HG03565 (cell line): ENCODE results near the gene TLR9.
"Not testable (repeated sequence)": the region's sequence is repeated elsewhere in the genome, so short reads cannot be mapped to it uniquely, and the experiment has no call there.

Source experiments
- ATAC-seq: cut with Tn5 transposase; IDR thresholded peaks from one replicate; pipeline ENCODE4 v1.9.1; 2021; ENCODE audit warnings: mild to moderate bottlenecking, moderate library complexity; ENCODE audit not compliant: unreplicated experiment

Gene TLR9

DNA sequence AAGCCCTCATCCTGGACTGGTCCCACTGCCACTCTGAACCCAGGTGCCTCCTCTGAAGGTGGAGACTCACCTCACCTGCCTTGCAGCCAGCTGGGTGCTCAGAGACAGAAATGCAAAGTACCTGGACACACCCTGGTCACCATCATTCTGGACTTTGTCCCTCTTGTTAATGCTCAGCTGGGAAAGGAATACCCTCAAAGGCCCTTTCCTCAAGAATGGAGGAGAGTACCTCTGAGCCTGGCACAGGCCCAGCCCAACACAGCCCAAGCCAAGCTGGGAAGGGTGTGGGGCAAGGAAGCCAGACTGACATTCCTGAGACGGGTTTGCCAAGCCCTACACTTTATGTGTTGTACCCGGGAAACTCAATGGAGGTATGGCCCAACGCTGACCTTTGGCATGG is 28.5 kb downstream of the TLR9 start:
- no peak for ATAC-seq

GRCh38 chr3:52195823-52196331 is 29.6 kb downstream of the TLR9 start:
- no peak for ATAC-seq

DNA sequence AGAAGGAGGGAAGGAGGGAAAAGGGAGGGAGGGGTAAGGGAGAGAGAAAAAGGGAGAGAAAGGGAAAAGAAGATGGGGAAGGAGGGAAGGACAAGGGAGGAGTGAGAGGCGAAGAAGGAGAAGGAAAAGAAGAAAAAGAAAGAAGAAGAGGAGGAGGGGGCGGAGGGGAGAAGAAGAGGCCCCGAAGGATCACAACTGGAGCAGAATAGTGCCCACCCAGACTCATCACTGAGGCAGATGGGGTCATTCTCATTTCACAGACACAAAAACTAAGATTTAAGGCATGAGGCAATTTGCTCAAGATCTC is 30.2 kb downstream of the TLR9 start:
- no peak for ATAC-seq

- ATAC-seq = no peak
Observed at GRCh38 chr3:52194485-52195290, 30.8 kb downstream of the TLR9 start.

DNA sequence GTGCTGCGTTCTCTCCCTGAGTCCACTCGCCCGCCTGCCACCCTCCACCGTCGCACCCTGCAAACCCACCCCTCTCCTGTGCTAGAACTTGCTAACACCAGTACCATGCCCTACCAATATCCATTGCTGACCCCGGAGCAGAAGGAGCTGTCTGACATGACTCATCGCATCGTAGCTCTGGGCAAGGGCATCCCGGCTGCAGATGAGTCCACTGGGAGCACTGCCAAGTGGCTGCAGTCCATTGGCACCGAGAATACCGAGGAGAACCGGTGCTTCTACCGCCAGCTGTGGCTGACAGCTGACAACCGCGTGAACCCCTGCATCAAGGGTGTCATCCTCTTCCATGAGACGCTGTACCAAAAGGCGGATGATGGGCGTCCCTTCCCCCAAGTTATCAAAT is 32.4 kb downstream of the TLR9 start:
- ATAC-seq = no peak

- ATAC-seq = no peak
Observed at GRCh38 chr3:52191663-52192062, 33.8 kb downstream of the TLR9 start.

GRCh38 chr3:52190294-52191074 is 35.0 kb downstream of the TLR9 start:
- no peak for ATAC-seq

DNA sequence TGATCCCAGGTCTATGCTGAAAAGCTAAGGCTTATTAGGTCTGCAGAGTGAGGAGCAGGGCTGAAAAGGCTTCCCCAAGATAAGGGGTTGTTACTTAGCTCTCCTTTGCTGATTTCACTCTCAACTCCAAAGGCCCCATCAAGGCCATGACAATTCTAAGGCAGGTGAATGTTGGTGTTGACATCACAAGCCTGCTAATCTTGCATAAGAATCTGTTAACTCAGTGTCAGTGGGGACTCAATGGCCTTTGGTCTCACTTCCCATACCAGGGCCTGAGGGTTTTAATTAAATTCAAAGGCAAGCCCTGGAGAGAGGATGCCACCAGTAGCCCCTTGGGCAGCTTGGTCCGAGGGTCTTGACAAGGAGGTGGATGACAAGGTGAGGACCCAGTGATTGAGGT is 36.9 kb downstream of the TLR9 start:
- ATAC-seq = no peak

DNA sequence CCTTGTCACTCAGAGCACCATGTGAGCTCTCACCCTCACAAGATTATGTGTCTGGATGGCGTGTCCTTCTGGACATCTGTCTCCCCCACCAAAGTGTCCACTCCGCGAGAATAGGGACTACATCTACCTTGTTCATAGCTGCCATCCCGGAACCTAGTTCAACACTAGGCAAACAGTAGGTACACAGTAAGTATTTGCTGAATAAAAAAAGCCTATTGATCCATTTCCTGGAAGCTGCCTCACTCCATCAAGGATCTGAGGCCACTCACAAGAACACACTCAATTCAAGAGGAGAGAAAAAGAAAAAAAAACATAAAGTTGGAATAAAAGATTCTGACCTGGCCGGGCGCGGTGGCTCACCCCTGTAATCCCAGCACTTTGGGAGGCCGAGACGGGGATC is 38.7 kb downstream of the TLR9 start:
- no peak for ATAC-seq

DNA sequence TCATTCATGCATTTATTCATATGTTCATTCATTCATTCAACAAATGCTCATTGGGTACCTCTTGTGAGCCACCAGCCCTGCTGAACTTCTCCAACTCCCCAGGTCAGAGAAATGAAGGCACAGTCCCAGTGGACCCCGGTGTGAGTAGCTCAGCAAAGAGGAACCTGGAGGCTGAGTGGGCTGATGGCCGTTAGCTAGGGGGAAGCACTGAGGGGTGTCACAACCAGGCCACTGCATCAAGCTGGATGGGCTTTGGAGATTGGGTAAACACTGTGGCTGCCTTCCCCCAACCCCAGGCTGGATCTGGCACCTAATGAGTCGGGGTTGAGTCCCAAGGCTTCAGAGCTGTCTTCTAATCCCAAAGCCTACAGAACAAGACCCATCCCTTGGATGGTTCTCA is 39.6 kb downstream of the TLR9 start:
- no peak for ATAC-seq

DNA sequence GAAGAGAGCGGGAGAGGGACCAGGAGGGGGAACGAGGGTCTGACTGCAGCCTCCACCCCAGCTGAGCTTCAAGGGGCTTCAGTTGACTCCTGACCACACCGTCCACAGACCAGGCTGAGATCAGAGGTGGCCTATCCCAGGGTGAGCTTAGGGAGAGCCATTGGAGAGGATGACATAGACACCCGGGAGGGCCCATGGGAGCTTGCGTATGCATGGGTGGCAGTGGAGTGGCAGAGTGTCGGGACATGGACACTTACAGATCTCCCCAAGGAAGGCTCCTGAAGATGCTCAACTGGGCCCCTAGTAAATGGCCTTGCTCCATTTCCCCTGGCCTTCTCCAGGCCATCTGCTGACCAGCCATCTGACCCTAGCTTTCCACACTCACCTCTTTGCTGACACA is 40.1 kb downstream of the TLR9 start:
- no peak for ATAC-seq

DNA sequence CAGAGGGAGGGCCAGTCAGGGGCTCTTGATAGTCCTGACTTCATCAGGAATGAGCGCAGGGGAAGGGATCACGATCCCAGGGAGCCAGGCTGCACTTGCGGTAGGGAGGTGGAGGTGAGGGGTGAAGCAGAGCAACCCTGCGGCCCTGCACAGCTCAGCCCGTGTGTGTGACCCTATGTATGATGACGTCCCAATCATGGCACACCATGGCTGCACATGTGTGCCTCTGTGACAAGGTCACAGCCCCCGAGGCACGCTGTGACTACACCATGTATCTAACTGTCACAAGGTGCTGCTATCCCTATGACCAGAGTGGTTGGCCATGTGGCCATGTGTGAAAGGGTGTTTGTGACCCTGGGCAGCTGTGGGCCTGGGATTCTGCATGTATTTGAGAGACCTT is 40.8 kb downstream of the TLR9 start:
- no peak for ATAC-seq

DNA sequence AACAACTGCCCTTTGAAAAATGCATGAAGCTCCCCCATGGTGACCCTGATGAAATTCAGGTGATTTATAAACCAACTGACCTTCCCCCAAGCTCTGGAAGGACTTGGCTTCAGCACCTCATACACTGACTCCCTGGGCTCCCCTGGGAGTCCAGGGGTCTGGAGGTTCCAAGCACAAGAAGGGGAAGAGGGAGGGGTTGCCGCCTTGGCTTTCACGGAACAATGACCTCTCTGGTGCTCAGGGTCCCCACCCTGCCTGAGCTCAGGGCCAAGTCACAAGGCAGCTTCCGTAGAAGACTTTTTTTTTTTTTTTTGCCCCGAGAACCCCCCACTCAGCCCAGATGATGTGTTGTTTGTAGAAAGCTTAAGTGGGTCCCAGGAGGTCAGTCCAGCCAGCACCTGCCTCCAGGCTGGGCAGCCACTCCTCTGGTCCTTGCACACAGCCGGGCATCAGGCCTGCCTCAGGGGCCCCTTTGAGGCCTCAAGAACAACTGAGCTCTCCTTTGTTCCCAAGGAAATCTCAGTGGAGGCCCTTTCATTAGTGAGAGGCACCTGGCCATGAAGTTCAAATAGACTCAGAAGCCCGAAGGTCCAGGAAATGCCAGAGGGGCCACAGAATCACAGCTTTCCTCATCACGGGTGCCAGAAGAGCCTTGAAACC is 41.5 kb downstream of the TLR9 start:
- no peak for ATAC-seq

GRCh38 chr3:52182691-52183090 is 42.8 kb downstream of the TLR9 start:
- no peak for ATAC-seq

DNA sequence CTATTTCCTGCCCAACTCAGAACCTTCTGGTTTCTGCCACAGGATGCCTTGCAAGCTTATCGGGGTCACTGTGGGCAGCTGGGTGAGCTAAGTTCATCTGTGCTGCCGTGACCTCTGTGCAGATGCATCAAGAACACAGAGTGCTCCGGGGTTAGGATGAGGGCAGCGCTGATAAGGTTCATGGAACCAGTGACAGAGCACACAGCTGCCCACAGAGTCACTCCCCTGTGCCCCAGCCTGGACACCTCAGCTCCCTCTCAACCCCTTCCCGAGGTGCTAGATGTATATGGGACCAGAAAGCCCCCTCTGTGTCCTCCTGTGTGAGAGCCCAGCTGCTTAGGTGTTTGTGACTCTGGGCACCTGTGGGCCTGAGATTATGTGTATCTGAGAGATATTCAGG is 43.2 kb downstream of the TLR9 start:
- no peak for ATAC-seq

- ATAC-seq = no peak
Observed at GRCh38 chr3:52181543-52181942, 43.9 kb downstream of the TLR9 start.

DNA sequence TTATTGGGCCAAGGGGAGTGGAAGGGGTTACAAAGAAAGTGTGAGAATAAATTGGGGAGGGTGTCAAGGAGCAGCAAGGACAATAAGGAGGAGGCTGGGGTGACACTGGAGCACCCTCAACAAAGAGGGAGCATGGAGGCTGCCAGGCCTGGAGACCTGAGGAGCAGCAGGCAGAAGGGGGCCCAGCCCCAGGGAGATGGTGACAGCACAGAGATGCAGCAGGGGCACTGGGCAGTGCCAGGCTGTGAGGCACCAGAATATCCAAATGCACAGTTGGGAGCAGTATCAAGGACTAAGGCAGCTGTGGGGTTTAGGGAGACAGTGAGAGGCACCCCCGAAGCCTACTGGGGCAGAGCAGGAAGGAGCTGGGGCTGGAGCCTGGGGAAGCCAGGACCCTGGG is 46.9 kb downstream of the TLR9 start:
- ATAC-seq = no peak

- ATAC-seq = not testable (repeated sequence)
Observed at GRCh38 chr3:52178126-52178525, 47.3 kb downstream of the TLR9 start.

GRCh38 chr3:52177701-52178042 is 47.8 kb downstream of the TLR9 start:
- ATAC-seq = no peak

DNA sequence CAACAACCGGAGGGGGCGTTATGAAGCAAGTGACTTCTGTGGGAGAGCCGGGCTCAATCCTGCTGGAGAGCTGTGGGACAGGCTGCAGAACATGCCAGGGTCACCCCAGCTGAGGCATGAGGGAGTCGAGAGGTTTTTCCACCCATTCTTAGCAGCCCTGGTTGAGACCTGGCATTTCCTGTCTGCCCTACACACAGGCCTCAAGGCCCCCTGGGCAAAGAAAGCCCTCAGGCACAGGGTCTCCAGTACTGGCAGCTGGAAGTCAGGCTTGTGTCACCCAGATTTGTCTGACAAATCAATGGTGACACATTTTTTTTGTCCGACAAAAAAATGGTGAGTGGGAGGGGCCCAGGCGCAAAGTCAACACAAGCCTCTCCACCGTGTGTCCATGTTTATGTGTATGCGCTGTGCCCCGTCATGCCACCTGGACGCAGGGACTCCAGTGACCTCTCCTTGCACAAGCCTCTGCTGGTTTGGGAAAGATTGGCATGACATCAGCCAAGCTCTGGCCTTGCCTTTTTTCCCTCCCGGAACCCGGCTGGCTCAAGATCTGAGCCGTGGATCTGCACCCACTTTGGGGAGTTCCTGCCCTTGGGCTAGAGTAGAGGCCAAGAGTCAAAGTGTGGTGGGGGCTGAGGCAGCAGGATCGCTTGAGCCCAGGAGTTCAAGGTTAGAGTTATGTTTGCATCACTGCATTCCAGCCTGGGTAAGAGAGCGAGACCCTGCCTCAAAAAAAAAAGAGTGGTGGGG is 48.3 kb downstream of the TLR9 start:
- ATAC-seq = no peak

GRCh38 chr3:52176180-52176752 is 49.2 kb downstream of the TLR9 start:
- ATAC-seq = no peak
